ENCODE data around the gene TEAD1. TPM values are rescaled to one million over a fixed set of nuclear protein-coding genes. Genes with fewer than 3 reads are reported as not detected.

Gene TEAD1
- total RNA-seq, 1 donor from 2014 or later: 51.9 TPM

DNA sequence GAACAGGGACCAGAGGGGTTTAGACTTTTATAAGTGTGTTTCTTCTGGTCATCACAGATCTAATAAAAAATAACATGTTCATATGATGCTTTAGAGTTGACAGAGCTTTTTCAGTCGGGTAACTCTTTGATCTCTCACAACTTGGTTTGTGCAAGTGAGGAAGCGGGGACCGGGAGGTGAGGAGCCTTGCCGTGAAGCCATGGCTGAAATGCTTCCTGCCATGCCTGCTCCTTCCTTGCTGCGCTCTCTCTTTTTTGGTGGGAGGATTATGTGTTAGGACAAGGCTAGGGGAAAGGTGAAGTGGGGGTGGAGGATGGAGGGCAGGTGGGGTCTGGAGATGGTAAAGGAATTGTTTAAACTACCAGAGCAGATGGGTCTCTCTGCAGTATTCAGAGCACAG is 23.8 kb downstream of the TEAD1 start:
- TF ChIP-seq CTCF (IDR thresholded peaks at IDR 0.05): no peak
- H3K36me3 ChIP-seq: no peaks in the 10 kb centered on the region
- ATAC-seq (no peak), DNase-seq (no peak)
- no peak overlapping the region for H3K27ac ChIP-seq
- intact Hi-C loops (cut with DNase I): no loop called here
- H3K27me3 ChIP-seq (ENCODE audit: low read depth): no peaks in the 10 kb centered on the region
- H3K4me3 ChIP-seq: no peak overlapping the region
- H3K9me3 ChIP-seq: no peaks in the 10 kb centered on the region
- peaks cover 54% of the 10 kb centered on the region for H3K4me1 ChIP-seq

DNA sequence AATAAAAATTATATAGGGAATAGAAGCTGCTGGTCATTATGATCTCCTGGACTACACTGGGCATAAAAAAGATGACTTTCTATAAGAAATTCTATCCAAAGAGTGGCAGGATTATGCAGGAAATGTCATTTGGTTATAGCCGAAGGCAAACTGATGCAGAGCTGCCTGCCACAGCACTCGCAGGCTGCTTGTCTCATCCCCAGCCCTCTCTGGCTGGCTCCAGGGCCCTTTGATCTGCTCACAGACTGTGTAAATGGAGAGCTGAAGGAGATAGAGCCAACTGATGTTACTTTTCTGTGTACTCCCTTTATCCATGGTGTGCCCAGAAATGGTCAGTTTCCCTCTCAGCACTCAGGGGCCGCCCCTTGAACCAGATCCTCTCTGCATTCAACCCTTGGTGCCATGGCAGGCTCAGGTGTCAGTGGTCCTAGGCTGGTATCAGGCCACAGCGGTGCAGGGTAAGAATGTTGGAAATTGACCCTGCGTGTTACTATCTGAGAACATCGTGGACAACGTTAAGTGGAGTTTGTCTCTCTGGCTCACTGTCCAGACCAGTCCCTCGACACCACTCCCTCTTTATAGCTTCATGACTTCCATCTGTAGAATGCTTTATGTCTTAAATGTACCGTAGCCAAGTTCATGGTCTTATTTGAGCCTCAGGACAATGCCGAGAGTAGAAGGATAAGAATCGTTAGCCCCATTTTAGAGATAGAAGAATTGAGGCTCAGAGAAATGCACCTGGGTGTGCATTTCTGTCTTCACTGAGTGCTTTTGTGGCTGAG is 27.8 kb downstream of the TEAD1 start:
- H3K4me3 ChIP-seq: no peak overlapping the region
- H3K9me3 ChIP-seq: no peaks in the 10 kb centered on the region
- H3K27ac ChIP-seq: no peak overlapping the region
- DNase-seq: no peak
- H3K36me3 ChIP-seq: no peaks in the 10 kb centered on the region
- intact Hi-C loops (cut with DNase I): no loop called here
- no peaks in the 10 kb centered on the region for H3K27me3 ChIP-seq (ENCODE audit: low read depth)
- no peak for ATAC-seq
- peaks cover 40% of the 10 kb centered on the region for H3K4me1 ChIP-seq
- no peak for TF ChIP-seq CTCF (IDR thresholded peaks at IDR 0.05)

DNA sequence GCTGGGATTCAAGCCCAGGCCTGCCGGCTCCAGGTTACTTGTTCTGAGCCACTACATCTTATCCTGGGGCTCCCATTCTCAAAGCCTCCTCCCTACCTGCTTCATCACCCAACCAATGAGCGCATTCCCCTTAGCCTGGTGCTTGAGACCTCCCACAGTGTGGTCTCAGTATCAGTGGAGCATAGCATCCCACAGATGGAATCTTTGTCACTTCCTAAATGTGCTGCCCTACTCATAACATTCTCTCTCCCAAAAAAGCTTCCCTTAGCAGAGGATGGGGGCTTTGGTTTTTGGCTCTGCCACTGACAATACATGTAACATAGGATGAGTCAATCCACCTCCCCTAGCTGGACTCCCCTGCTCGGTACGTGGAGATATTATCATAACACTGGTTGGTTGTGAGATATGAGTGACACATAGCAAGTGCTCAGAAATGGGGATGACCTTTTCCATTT is 28.8 kb downstream of the TEAD1 start:
- Histone ChIP-seq H3K27me3 (ENCODE audit: low read depth) (no peaks in the 10 kb centered on the region), H3K27ac (no peak overlapping the region), H3K9me3 (no peaks in the 10 kb centered on the region), H3K4me1 (peaks cover 50% of the 10 kb centered on the region), H3K36me3 (no peaks in the 10 kb centered on the region), H3K4me3 (no peak overlapping the region)
- ATAC-seq (no peak), DNase-seq (no peak)
- no peak for TF ChIP-seq CTCF (IDR thresholded peaks at IDR 0.05)
- intact Hi-C loops (cut with DNase I): no loop called here

- no peak for TF ChIP-seq CTCF (IDR thresholded peaks at IDR 0.05)
- Histone ChIP-seq H3K4me3 (no peak overlapping the region), H3K27ac (no peak overlapping the region), H3K27me3 (ENCODE audit: low read depth) (no peaks in the 10 kb centered on the region), H3K9me3 (no peaks in the 10 kb centered on the region), H3K36me3 (no peaks in the 10 kb centered on the region), H3K4me1 (peaks cover 48% of the 10 kb centered on the region)
- ATAC-seq (no peak), DNase-seq (no peak)
- intact Hi-C loops (cut with DNase I): no loop called here
Measured at GRCh38 chr11:12704049-12704448, 29.8 kb downstream of the TEAD1 start.

- ATAC-seq: peak; percentile 37 to 73
- no peak overlapping the region for H3K4me3 ChIP-seq
- H3K27ac ChIP-seq: no peak overlapping the region
- no peak for DNase-seq
- intact Hi-C loops (cut with DNase I): no loop called here
- no peaks in the 10 kb centered on the region for H3K36me3 ChIP-seq
- H3K9me3 ChIP-seq: no peaks in the 10 kb centered on the region
- no peak for TF ChIP-seq CTCF (IDR thresholded peaks at IDR 0.05)
- no peaks in the 10 kb centered on the region for H3K27me3 ChIP-seq (ENCODE audit: low read depth)
- peaks cover 38% of the 10 kb centered on the region for H3K4me1 ChIP-seq
Measured at GRCh38 chr11:12705874-12706273, 31.7 kb downstream of the TEAD1 start.
